Osteoblast (primary cell): ENCODE measurements around the gene LMAN1L. TPM values are rescaled to one million over a fixed set of nuclear protein-coding genes. Genes with fewer than 3 reads are reported as not detected.

Experiments used
- DNase-seq: peaks from one replicate; pipeline ENCODE4 v3.0.0; 2011; ENCODE audit warnings: low spot score, mixed read lengths; ENCODE audit not compliant: insufficient read length; ENCODE audit errors: missing footprints
- H2AFZ ChIP-seq: 2 replicates; pipeline ENCODE4 v1.6.0; 2011; ENCODE audit warnings: mild to moderate bottlenecking, low read length
- H3K27ac ChIP-seq: 2 replicates; pipeline ENCODE4 v1.5.1; 2011; ENCODE audit warnings: mild to moderate bottlenecking, low read depth, low read length, moderate library complexity
- H3K27me3 ChIP-seq: 2 replicates; pipeline ENCODE4 v1.6.0; 2012; ENCODE audit warnings: mild to moderate bottlenecking, control low read depth, inconsistent platforms, low read length, moderate library complexity; ENCODE audit not compliant: insufficient read depth
- H3K36me3 ChIP-seq: 2 replicates; pipeline ENCODE4 v1.5.1; 2011; ENCODE audit warnings: mild to moderate bottlenecking, low read length, control low read depth, moderate library complexity; ENCODE audit not compliant: insufficient read depth
- H3K4me1 ChIP-seq: 2 replicates; pipeline ENCODE4 v1.5.1; 2011; ENCODE audit warnings: mild to moderate bottlenecking, low read length, control low read depth, moderate library complexity; ENCODE audit not compliant: insufficient read depth
- H3K4me2 ChIP-seq: 2 replicates; pipeline ENCODE4 v1.6.0; 2011; ENCODE audit warnings: mild to moderate bottlenecking, low read length; ENCODE audit not compliant: insufficient read depth
- H3K4me3 ChIP-seq: fragments of 200-600 bp; sonication (generic); 3 replicates; pipeline ENCODE4 v1.5.1; 2012; ENCODE audit warnings: mild to moderate bottlenecking, low read length, inconsistent platforms; ENCODE audit not compliant: insufficient read depth
- H3K79me2 ChIP-seq: 2 replicates; pipeline ENCODE4 v1.6.0; 2012; ENCODE audit warnings: mild to moderate bottlenecking, low read length, control low read depth, inconsistent platforms; ENCODE audit not compliant: insufficient read depth
- H3K9me3 ChIP-seq: 2 replicates; pipeline ENCODE4 v1.5.1; 2011; ENCODE audit warnings: low read depth, low read length, control low read depth
- H4K20me1 ChIP-seq: 2 replicates; pipeline ENCODE4 v1.6.0; 2012; ENCODE audit warnings: mild to moderate bottlenecking, low read length, control low read depth; ENCODE audit not compliant: insufficient read depth
- CTCF ChIP-seq: IDR thresholded peaks from 2 replicates; pipeline ENCODE4 v1.5.1; 2011; ENCODE audit warnings: mild to moderate bottlenecking, low read depth, low read length, moderate library complexity; ENCODE audit errors: extremely low read depth
- total RNA-seq: library from RNA; depleted of rRNA; stranded (reverse); fragments of >200 nt; gene quantifications from 2 replicates; pipeline ENCODE4 v1.2.3, GENCODE V29; 2012

Gene LMAN1L
- total RNA-seq, 1 donor: not detected

- Histone ChIP-seq H3K4me3 (peak overlapping the region; percentile 85), H4K20me1 (peaks cover 9% of the 10 kb centered on the region), H2AFZ (no peak overlapping the region), H3K27ac (no peak overlapping the region), H3K27me3 (no peaks in the 10 kb centered on the region), H3K79me2 (peaks cover 9% of the 10 kb centered on the region), H3K4me1 (peaks cover 11% of the 10 kb centered on the region), H3K4me2 (peak overlapping the region; percentile 93), H3K9me3 (no peaks in the 10 kb centered on the region), H3K36me3 (no peaks in the 10 kb centered on the region)
- peak; percentile 15 for DNase-seq
- no peak for TF ChIP-seq CTCF
Observed at GRCh38 chr15:74841891-74842373, 29.3 kb downstream of the LMAN1L start.

GRCh38 chr15:74842581-74843444 is 30.2 kb downstream of the LMAN1L start, which contains the start of gene ULK3:
Gene ULK3 (minus strand): TSS chr15:74843156. CDS start chr15:74843105, 51 bp downstream.
- Histone ChIP-seq H2AFZ (peak within 1 kb of the TSS; percentile 92), H3K4me2 (peak within 1 kb of the TSS; percentile 93), H3K79me2 (peaks cover 9% of the 10 kb centered on the region), H3K27ac (peak within 1 kb of the TSS; percentile 80), H3K4me1 (peaks cover 11% of the 10 kb centered on the region), H3K4me3 (peak within 1 kb of the TSS; percentile 85), H3K36me3 (peaks cover 6% of the 10 kb centered on the region), H4K20me1 (peaks cover 9% of the 10 kb centered on the region), H3K27me3 (no peaks in the 10 kb centered on the region), H3K9me3 (no peaks in the 10 kb centered on the region)
- peak; percentile 100 for DNase-seq
- peak; percentile 41 for TF ChIP-seq CTCF

GRCh38 chr15:74843445-74843828 is 30.8 kb downstream of the LMAN1L start:
- Histone ChIP-seq H3K9me3 (no peaks in the 10 kb centered on the region), H3K79me2 (peaks cover 9% of the 10 kb centered on the region), H3K36me3 (peaks cover 13% of the 10 kb centered on the region), H3K4me2 (peak overlapping the region; percentile 86), H3K27me3 (no peaks in the 10 kb centered on the region), H3K4me1 (peaks cover 11% of the 10 kb centered on the region), H4K20me1 (peaks cover 9% of the 10 kb centered on the region), H2AFZ (peak overlapping the region; percentile 92), H3K27ac (peak overlapping the region; percentile 80), H3K4me3 (peak overlapping the region; percentile 85)
- no peak for DNase-seq
- TF ChIP-seq CTCF: no peak

- Histone ChIP-seq H3K4me1 (peaks cover 11% of the 10 kb centered on the region), H3K79me2 (peaks cover 9% of the 10 kb centered on the region), H3K4me2 (peak overlapping the region; percentile 86), H3K27me3 (no peaks in the 10 kb centered on the region), H3K36me3 (peaks cover 17% of the 10 kb centered on the region), H3K9me3 (no peaks in the 10 kb centered on the region), H3K27ac (peak overlapping the region; percentile 80), H4K20me1 (peaks cover 9% of the 10 kb centered on the region), H2AFZ (no peak overlapping the region), H3K4me3 (no peak overlapping the region)
- DNase-seq: peak; percentile 58
- no peak for TF ChIP-seq CTCF
Observed at GRCh38 chr15:74843891-74844299, 31.3 kb downstream of the LMAN1L start.
